GM20431 (cell line): ENCODE measurements around the gene MCU.
"Not testable (repeated sequence)": the region's sequence is repeated elsewhere in the genome, so short reads cannot be mapped to it uniquely, and the experiment has no call there.

Experiments
- in situ Hi-C: fragments of 300-500 bp; cut with MseI, MboI; formaldehyde crosslinking; loops from one replicate; pipeline ENCODE4 v1.15.0; 2020; ENCODE audit warnings: low sequenced_read_pairs; ENCODE audit not compliant: unreplicated experiment

Gene MCU, protein sequence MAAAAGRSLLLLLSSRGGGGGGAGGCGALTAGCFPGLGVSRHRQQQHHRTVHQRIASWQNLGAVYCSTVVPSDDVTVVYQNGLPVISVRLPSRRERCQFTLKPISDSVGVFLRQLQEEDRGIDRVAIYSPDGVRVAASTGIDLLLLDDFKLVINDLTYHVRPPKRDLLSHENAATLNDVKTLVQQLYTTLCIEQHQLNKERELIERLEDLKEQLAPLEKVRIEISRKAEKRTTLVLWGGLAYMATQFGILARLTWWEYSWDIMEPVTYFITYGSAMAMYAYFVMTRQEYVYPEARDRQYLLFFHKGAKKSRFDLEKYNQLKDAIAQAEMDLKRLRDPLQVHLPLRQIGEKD

DNA sequence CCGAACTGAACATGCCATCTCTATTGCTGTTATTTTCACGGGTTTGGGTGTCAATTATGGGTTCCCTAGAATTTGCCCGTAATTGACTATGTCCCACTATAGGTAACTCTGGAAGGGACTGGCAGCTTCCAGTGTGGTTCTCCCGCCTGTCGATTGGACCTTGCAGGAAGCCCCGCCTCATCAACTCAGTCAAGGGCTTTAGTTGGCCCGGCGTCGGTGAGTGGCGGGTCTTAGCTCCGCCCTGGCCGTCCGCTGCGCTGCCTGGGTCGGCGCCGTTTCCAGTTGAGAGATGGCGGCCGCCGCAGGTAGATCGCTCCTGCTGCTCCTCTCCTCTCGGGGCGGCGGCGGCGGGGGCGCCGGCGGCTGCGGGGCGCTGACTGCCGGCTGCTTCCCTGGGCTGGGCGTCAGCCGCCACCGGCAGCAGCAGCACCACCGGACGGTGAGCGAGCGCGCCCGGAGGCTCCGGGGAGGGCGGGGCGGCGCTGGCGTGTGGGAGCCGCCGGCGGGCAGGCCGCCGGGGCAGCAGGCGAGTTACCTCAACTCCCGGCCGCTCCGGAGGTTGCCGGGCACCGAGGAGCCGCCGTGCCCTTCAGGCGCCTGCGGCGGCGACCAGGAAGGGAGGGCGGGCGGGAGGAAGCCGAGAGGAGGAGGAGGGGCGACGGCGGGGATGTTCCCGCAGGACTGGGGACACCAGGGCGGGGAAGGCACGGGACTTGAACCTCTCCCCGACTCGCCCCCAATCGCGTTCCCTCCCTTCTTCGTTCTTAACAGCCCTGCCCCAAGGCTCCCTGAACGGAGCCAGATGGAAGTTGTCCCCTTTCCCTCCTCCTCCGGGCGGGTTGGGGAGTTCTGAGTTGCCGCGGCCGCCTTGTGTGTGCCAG, at the start of gene MCU:
Gene MCU (plus strand): TSS at position 281 of the 881 bp plus-strand sequence. CDS start 9 bp downstream, at position 290.
- in situ Hi-C loops, result no loop called here

DNA sequence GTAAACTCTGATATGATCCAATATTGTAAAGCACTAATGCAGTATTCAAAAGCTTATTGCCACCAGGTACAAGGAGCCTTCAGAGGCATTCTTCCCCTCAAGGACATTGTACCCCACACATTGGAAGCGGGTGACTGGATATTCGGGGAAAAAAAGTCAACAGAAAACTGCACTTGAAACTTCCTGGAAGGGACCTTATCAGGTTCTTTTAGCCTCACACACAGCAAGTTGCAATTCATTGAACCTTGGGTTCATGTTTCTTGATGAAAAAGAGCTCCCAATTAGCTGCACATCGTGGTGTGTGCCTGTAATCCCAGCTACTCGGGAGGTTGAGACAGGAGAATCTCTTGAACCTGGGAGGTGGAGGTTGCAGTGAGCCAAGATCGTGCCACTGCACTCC, 49.6 kb upstream of the MCU start:
- in situ Hi-C loops, result no loop called here

GRCh38 chr10:72645263-72645858, 46.6 kb upstream of the MCU start:
- in situ Hi-C loops, result no loop called here

- in situ Hi-C loops, result not testable (repeated sequence)
These were observed 45.0 kb upstream of the MCU start for GRCh38 chr10:72646971-72647370.

DNA sequence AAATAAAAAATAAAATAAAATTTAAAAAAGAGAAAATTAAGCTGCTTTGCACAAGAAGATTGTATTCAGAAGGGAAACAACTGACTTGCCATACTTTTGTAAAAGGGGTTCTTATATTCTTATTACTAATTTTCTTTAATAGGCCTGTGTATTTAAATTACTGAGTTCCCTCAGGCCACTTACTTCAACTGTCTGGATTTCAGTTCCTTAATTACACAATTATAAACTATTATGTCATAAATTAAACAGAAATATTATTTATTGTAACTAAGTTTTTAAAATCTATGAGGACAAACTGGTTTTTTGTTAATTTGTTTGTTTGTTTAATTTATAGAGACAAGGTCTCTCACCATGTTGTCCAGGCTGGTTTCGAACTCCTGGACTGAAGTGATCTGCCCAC, 43.6 kb upstream of the MCU start:
- in situ Hi-C loops, result no loop called here

- in situ Hi-C loops, result no loop called here
These were observed 42.7 kb upstream of the MCU start for GRCh38 chr10:72649291-72649690.

DNA sequence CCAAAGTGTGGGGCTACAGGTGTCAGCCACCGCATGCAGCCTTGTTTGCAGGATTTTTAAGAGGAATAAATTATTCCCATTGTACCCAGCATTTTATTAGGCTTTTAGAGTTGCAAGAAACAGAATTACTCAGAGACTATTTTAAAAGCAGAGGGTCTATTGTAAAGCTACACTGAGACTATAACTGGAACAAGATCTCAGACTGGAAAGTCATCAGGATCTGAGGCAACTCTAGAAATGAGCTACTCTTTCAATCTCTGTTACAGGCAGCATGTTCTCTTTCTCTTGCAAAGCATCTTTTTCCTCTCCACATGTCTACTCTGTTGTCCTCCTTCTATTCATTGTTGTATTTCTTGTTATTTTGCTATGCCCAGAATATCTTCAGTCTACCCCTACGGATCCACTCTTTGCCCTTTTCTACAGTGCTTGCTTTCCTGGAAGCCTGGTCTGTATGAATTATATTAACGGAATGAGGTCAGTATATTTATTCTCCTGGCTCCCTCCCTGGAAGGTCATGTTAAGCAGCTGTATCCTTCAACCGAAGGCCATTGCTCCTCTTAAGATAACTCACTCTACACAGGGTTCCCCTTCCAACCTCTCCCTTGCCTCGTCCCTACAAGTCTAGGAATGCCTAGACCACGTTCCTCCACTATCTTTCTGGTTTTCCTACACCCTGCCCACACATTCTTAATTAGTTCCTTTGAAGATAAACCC, 38.4 kb upstream of the MCU start:
- in situ Hi-C loops, result no loop called here

DNA sequence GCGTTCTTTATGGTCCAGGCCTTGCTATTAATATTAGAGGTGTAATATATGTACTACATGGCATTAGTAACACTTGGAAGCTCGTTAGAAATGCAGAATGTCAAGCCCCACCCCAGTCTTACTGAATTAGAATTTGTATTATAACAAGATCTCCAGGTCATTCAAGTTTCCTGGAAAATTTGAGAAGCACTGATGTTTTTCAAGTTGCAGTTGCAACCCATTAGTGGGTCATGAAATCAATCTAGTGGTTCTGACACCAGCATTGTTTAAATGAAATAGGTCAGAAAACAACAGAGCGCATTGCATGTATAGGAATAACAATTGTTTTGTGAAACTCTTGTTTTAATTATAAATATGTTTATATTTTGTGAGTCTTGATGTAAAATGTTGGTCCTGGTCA, 37.2 kb upstream of the MCU start:
- in situ Hi-C loops, result no loop called here

GRCh38 chr10:72658696-72659400, 33.1 kb upstream of the MCU start:
- in situ Hi-C loops, result no loop called here

GRCh38 chr10:72659694-72660093, 32.2 kb upstream of the MCU start:
- in situ Hi-C loops, result no loop called here

GRCh38 chr10:72660220-72660619, 31.7 kb upstream of the MCU start:
- in situ Hi-C loops, result no loop called here

DNA sequence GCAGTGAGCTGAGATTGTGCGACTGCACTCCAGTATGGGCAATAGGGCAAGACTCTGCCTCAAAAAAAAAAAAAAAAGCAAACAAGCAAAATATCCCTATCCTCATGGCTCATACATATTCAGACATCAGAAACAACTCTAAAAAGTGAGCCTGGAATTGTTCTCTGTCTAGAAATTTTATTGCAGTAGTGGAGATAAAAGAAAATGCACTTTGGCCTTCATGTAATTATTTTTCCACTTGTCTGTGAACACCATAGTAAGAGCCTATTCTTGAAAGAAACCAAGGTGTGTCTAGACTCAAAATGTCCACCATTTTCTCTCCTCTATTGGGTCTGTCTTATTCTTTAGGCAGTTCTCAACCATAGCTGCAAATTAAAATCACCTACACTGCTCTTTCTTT, 30.5 kb upstream of the MCU start:
- in situ Hi-C loops, result no loop called here

DNA sequence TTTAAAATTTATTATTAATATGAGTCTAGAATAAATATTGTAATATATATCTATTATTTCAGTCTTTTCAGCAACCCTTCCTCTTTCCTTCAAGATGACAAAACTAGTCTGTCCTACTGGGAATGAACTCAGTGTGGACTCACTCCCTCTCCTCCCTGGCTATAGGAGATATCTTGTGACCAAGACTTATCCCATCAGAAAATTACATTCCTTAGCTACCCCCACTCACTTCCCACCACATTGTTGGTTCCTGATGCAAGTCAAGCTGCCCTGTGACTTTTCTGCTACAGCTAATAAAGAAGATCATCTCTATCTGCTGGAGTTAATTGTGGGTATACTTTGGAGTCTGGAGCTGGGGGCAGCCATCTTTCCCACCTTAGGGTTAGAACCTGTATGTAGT, 28.0 kb upstream of the MCU start:
- in situ Hi-C loops, result no loop called here

DNA sequence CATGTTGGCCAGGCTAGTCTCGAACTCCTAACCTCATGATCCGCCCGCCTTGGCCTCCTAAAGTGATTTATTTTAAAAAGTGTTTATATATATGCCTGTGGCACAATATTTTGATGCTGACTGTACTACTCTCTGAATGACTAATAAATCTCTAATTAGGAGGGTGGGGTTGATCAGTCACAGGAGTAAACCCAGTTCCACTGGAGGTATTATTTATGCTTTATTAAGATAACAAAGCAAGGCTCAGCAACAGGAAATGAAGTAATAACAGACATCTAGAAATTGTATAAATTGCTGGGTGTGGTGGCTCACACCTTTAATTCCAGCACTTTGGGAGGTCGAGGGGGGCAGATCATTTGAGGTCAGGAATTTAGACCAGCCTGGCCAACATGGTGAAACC, 26.0 kb upstream of the MCU start:
- in situ Hi-C loops, result no loop called here

GRCh38 chr10:72667207-72667864, 24.6 kb upstream of the MCU start:
- in situ Hi-C loops, result no loop called here

GRCh38 chr10:72673280-72673679, 18.7 kb upstream of the MCU start:
- in situ Hi-C loops, result no loop called here

- in situ Hi-C loops, result not testable (repeated sequence)
These were observed 17.8 kb upstream of the MCU start for GRCh38 chr10:72674174-72674573.

GRCh38 chr10:72679838-72680241, 12.1 kb upstream of the MCU start:
- in situ Hi-C loops, result no loop called here

- in situ Hi-C loops, result no loop called here
These were observed 9.3 kb upstream of the MCU start for GRCh38 chr10:72682638-72683037.
